ENCODE data around the gene PPP2R3B. TPM values are rescaled to one million over a fixed set of nuclear protein-coding genes. Genes with fewer than 3 reads are reported as not detected.
"Not testable (repeated sequence)": the region's sequence is repeated elsewhere in the genome, so short reads cannot be mapped to it uniquely, and the experiment has no call there.

The PPP2R3B gene
- total RNA-seq, 1 donor from 2014 or later: 34.9 TPM

GRCh38 chrX:404656-405055 is 17.9 kb upstream of the PPP2R3B start:
- intact Hi-C loops (cut with micrococcal nuclease): no loop called here

- intact Hi-C loops (cut with micrococcal nuclease): no loop called here
Observed at GRCh38 chrX:402857-403256, 16.1 kb upstream of the PPP2R3B start.

GRCh38 chrX:400258-400657 is 13.6 kb upstream of the PPP2R3B start:
- intact Hi-C loops (cut with micrococcal nuclease): no loop called here

- intact Hi-C loops (cut with micrococcal nuclease): no loop called here
Observed at GRCh38 chrX:397575-397974, 10.9 kb upstream of the PPP2R3B start.

GRCh38 chrX:394830-395229 is 8.1 kb upstream of the PPP2R3B start:
- intact Hi-C loops (cut with micrococcal nuclease): no loop called here

GRCh38 chrX:392575-392846 is 5.8 kb upstream of the PPP2R3B start:
- intact Hi-C loops (cut with micrococcal nuclease): no loop called here

GRCh38 chrX:391717-392574 is 5.2 kb upstream of the PPP2R3B start:
- intact Hi-C loops (cut with micrococcal nuclease): no loop called here

- intact Hi-C loops (cut with micrococcal nuclease): no loop called here
Observed at GRCh38 chrX:390459-390858, 3.8 kb upstream of the PPP2R3B start.

GRCh38 chrX:389021-389441 is 2.3 kb upstream of the PPP2R3B start:
- intact Hi-C loops (cut with micrococcal nuclease): loop anchor here (5.0 kb wide), 2 partner anchors 838 to 1003 kb away; partner anchors contain the start of gene SLC25A6

- intact Hi-C loops (cut with micrococcal nuclease): loop anchor here (1.0 to 5.0 kb wide), 6 partner anchors 30 to 1065 kb away; partner anchors contain the start of genes ASMTL, GTPBP6, PLCXD1 and SLC25A6
Observed at GRCh38 chrX:387729-388128, 1.0 kb upstream of the PPP2R3B start.

- intact Hi-C loops (cut with micrococcal nuclease): loop anchor here (2.0 to 5.0 kb wide), 3 partner anchors 841 to 1066 kb away; partner anchors contain the start of genes ASMTL and SLC25A6
Observed at GRCh38 chrX:386239-386767, 404 bp downstream of the PPP2R3B start.

- intact Hi-C loops (cut with micrococcal nuclease): loop anchor here (2.0 to 5.0 kb wide), 3 partner anchors 842 to 1067 kb away; partner anchors contain the start of genes ASMTL and SLC25A6
Observed at GRCh38 chrX:385736-386135, 971 bp downstream of the PPP2R3B start.

- intact Hi-C loops (cut with micrococcal nuclease): loop anchor here (5.0 kb wide), 2 partner anchors 842 to 1007 kb away; partner anchors contain the start of gene SLC25A6
Observed at GRCh38 chrX:384861-385260, 1.8 kb downstream of the PPP2R3B start.

- intact Hi-C loops (cut with micrococcal nuclease): no loop called here
Observed at GRCh38 chrX:378443-378842, 8.3 kb downstream of the PPP2R3B start.

GRCh38 chrX:376206-376605 is 10.5 kb downstream of the PPP2R3B start:
- intact Hi-C loops (cut with micrococcal nuclease): not testable (repeated sequence)

- intact Hi-C loops (cut with micrococcal nuclease): no loop called here
Observed at GRCh38 chrX:375181-376036, 11.3 kb downstream of the PPP2R3B start.

GRCh38 chrX:374596-374995 is 12.1 kb downstream of the PPP2R3B start:
- intact Hi-C loops (cut with micrococcal nuclease): no loop called here

- intact Hi-C loops (cut with micrococcal nuclease): no loop called here
Observed at GRCh38 chrX:373641-374471, 12.9 kb downstream of the PPP2R3B start.

GRCh38 chrX:372856-373640 is 13.7 kb downstream of the PPP2R3B start:
- intact Hi-C loops (cut with micrococcal nuclease): no loop called here

GRCh38 chrX:371907-372306 is 14.8 kb downstream of the PPP2R3B start:
- intact Hi-C loops (cut with micrococcal nuclease): no loop called here
